SU-DHL-6 (cell line): ENCODE data around the gene CNOT6L.
"Not testable (repeated sequence)": the region's sequence is repeated elsewhere in the genome, so short reads cannot be mapped to it uniquely, and the experiment has no call there.

Experiments used
- H2AFZ ChIP-seq: fragments of 200-600 bp; sonication (generic); 2 replicates; pipeline ENCODE4 v1.6.1; 2014; ENCODE audit warnings: low read depth, mild to moderate bottlenecking, moderate library complexity, mixed read lengths, antibody characterized with exemption, low read length; ENCODE audit not compliant: severe bottlenecking
- H3F3A ChIP-seq: fragments of 200-600 bp; shearing (Covaris generic); 2 replicates; pipeline ENCODE4 v1.6.0; 2016; ENCODE audit warnings: antibody characterized with exemption, mild to moderate bottlenecking; ENCODE audit not compliant: insufficient read depth
- H3K27ac ChIP-seq: fragments of 200-600 bp; sonication (generic); 2 replicates; pipeline ENCODE4 v1.5.1; 2016; ENCODE audit warnings: low read depth, mild to moderate bottlenecking, low read length, moderate library complexity, mixed read lengths
- H3K27me3 ChIP-seq: fragments of 200-600 bp; sonication (generic), shearing (Covaris generic); 2 replicates; pipeline ENCODE4 v1.6.0; 2014; ENCODE audit warnings: mild to moderate bottlenecking, low read length
- H3K36me3 ChIP-seq: fragments of 200-600 bp; sonication (generic); 2 replicates; pipeline ENCODE4 v1.6.1; 2014; ENCODE audit warnings: mild to moderate bottlenecking, low read length, mixed read lengths
- H3K4me2 ChIP-seq: fragments of 300-600, 200-600 bp; shearing (Covaris generic), sonication (generic); 2 replicates; pipeline ENCODE4 v1.6.0; 2014; ENCODE audit warnings: low read length, low read depth, mild to moderate bottlenecking; ENCODE audit not compliant: poor library complexity, severe bottlenecking
- H3K4me3 ChIP-seq: fragments of 200-600 bp; sonication (generic); 2 replicates; pipeline ENCODE4 v1.5.1; 2014; ENCODE audit warnings: antibody characterized with exemption, low read length, mild to moderate bottlenecking, mixed read lengths; ENCODE audit not compliant: insufficient read depth, poor library complexity, severe bottlenecking
- H3K79me2 ChIP-seq: fragments of 200-600 bp; sonication (generic); 2 replicates; pipeline ENCODE4 v1.6.1; 2014; ENCODE audit warnings: mild to moderate bottlenecking, low read length, moderate library complexity; ENCODE audit not compliant: insufficient read depth
- H3K9ac ChIP-seq: fragments of 200-600 bp; sonication (generic); 2 replicates; pipeline ENCODE4 v1.7.0; 2014; ENCODE audit warnings: mild to moderate bottlenecking, low read length
- H3K9me2 ChIP-seq: fragments of 200-600 bp; sonication (generic); replicated peaks from 2 replicates; pipeline ENCODE4 v1.6.1; 2014; ENCODE audit warnings: low read length; ENCODE audit not compliant: insufficient read depth
- H3K9me3 ChIP-seq: fragments of 200-600 bp; sonication (generic); 2 replicates; pipeline ENCODE4 v1.6.1; 2014; ENCODE audit warnings: low read length, mixed read lengths; ENCODE audit not compliant: insufficient read depth
- H4K20me1 ChIP-seq: fragments of 200-600 bp; sonication (generic); 2 replicates; pipeline ENCODE4 v1.6.1; 2014; ENCODE audit warnings: low read depth, mild to moderate bottlenecking, antibody characterized with exemption, low read length, moderate library complexity, mixed read lengths
- CTCF ChIP-seq: fragments of 200-600 bp; sonication (generic); IDR thresholded peaks from one replicate; pipeline ENCODE4 v1.5.1; 2017; ENCODE audit warnings: antibody characterized with exemption, mild to moderate bottlenecking, low read length, moderate library complexity; ENCODE audit not compliant: insufficient read depth, poor library complexity, severe bottlenecking
- EZH2phosphoT487 ChIP-seq: fragments of 200-600 bp; sonication (generic), shearing (Covaris generic); conservative IDR thresholded peaks from 2 replicates; pipeline ENCODE4 v1.6.1; 2018; ENCODE audit warnings: mild to moderate bottlenecking, antibody characterized with exemption, low read length, moderate library complexity, mixed read lengths

Gene CNOT6L

GRCh38 chr4:77818602-77819403 lies at the start of gene CNOT6L:
CNOT6L (minus strand) TSS chr4:77819368; CDS start chr4:77819308, 60 bp downstream.
- Histone ChIP-seq H4K20me1 (no peaks in the 10 kb centered on the region), H3K4me3 (peak within 1 kb of the TSS; percentile 82), H3K27ac (peak within 1 kb of the TSS; percentile 89), H3K27me3 (no peaks in the 10 kb centered on the region), H3F3A (peaks cover 11% of the 10 kb centered on the region), H3K9me3 (no peaks in the 10 kb centered on the region), H3K9ac (peak within 1 kb of the TSS; percentile 84), H2AFZ (peak within 1 kb of the TSS; percentile 90), H3K9me2 (no peaks in the 10 kb centered on the region), H3K79me2 (peaks cover 21% of the 10 kb centered on the region; the same call in 1 of the 2 replicates), H3K4me2 (peak within 1 kb of the TSS; percentile 88), H3K36me3 (no peaks in the 10 kb centered on the region)
- TF ChIP-seq CTCF (no peak), EZH2phosphoT487 (no peak)

GRCh38 chr4:77865259-77865658 lies 46.1 kb upstream of the CNOT6L start:
- no peaks in the 10 kb centered on the region for H3K9me2 ChIP-seq
- no peak overlapping the region for H3K27ac ChIP-seq
- no peaks in the 10 kb centered on the region for H3K9me3 ChIP-seq
- H4K20me1 ChIP-seq, result no peaks in the 10 kb centered on the region
- H3F3A ChIP-seq, result peaks cover 18% of the 10 kb centered on the region; the same call in 1 of the 2 replicates
- H2AFZ ChIP-seq, result no peak overlapping the region
- H3K4me2 ChIP-seq, result no peak overlapping the region
- no peak overlapping the region for H3K4me3 ChIP-seq
- no peaks in the 10 kb centered on the region for H3K27me3 ChIP-seq
- peaks cover 45% of the 10 kb centered on the region for H3K79me2 ChIP-seq
- TF ChIP-seq EZH2phosphoT487 (no peak), CTCF (no peak)
- no peak overlapping the region for H3K9ac ChIP-seq
- H3K36me3 ChIP-seq, result no peaks in the 10 kb centered on the region

GRCh38 chr4:77863341-77863740 lies 44.2 kb upstream of the CNOT6L start:
- not testable (repeated sequence) for H3K27me3 ChIP-seq, H2AFZ ChIP-seq, H3K9me2 ChIP-seq, H4K20me1 ChIP-seq, H3K9me3 ChIP-seq, H3K36me3 ChIP-seq
- peak overlapping the region; percentile 71 for H3K9ac ChIP-seq
- peaks cover 34% of the 10 kb centered on the region for H3K79me2 ChIP-seq
- peak overlapping the region; percentile 86 for H3K4me2 ChIP-seq
- peak overlapping the region; percentile 91 for H3K27ac ChIP-seq
- peaks cover 18% of the 10 kb centered on the region; the same call in 1 of the 2 replicates for H3F3A ChIP-seq
- peak overlapping the region; percentile 87 for H3K4me3 ChIP-seq
